GM06990 (cell line): ENCODE data around the gene CILP.

Experiments
- DNase-seq: peaks from one replicate; pipeline ENCODE4 v3.0.0-alpha.2; 2011; ENCODE audit not compliant: insufficient read length; ENCODE audit errors: extremely low read depth
- H3K27me3 ChIP-seq: replicated peaks from 2 replicates; pipeline ENCODE4 v1.6.0; 2011; ENCODE audit warnings: low read length; ENCODE audit not compliant: control insufficient read depth, insufficient read depth
- H3K36me3 ChIP-seq: 2 replicates; pipeline ENCODE4 v1.5.1; 2011; ENCODE audit warnings: low read length; ENCODE audit not compliant: control insufficient read depth, insufficient read depth
- H3K4me3 ChIP-seq: replicated peaks from 2 replicates; pipeline ENCODE4 v1.5.1; 2011; ENCODE audit warnings: low read depth, mild to moderate bottlenecking, control low read depth, low read length
- CTCF ChIP-seq: IDR thresholded peaks from 2 replicates; pipeline ENCODE4 v1.5.1; 2011; ENCODE audit warnings: low read length, control low read depth, mild to moderate bottlenecking, inconsistent platforms; ENCODE audit not compliant: insufficient read depth, poor library complexity, severe bottlenecking

The CILP gene

DNA sequence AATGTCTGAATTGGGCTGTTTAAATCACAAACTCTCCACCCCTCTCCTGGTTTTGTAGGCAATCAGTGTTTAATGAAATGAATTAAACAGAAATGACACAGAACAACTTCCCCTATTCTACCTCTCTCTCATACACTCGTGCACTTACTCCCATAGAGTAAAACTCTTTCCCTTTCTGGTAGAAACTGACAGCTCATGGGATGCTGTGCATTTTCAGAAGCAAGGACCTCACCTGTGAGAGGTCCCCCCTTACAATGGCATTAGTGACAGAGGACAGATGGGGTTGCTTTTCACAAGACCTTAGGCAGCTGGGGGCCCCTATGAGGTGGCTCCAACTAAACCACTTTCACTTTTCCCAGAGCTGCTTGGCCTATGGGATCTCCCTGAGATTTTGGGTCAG is 43.5 kb upstream of the CILP start:
- H3K36me3 ChIP-seq = no peaks in the 10 kb centered on the region; the same call in none of the 2 replicates
- no peaks in the 10 kb centered on the region for H3K27me3 ChIP-seq
- TF ChIP-seq CTCF = no peak
- no peak overlapping the region for H3K4me3 ChIP-seq
- DNase-seq = no peak

DNA sequence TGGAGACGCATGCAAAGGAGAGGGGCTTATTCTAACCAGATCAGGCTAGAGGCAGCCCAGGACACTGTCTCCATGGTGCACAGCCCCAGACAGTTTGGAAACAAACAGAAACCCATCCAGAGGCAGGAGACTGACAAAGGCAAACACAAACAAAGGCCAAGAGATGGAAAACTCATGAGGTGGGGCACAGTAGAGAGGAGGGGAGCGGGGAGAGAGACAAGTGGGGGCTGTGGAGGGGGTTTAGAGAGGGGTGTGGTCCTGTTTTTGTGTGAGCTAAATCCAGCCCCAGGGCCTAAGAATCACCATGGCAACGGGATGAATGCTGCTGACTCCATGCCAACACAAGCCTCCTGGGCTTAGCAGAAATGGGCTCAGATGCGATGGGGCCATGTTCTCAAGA is 43.1 kb upstream of the CILP start:
- TF ChIP-seq CTCF = no peak
- Histone ChIP-seq H3K27me3 (no peaks in the 10 kb centered on the region), H3K36me3 (no peaks in the 10 kb centered on the region; the same call in none of the 2 replicates), H3K4me3 (no peak overlapping the region)
- no peak for DNase-seq

- no peaks in the 10 kb centered on the region for H3K36me3 ChIP-seq
- peak; percentile 32 for DNase-seq
- H3K27me3 ChIP-seq = no peaks in the 10 kb centered on the region
- no peak for TF ChIP-seq CTCF
- H3K4me3 ChIP-seq = no peak overlapping the region
These were observed 38.4 kb upstream of the CILP start for GRCh38 chr15:65249641-65250040.

GRCh38 chr15:65248511-65249255 is 37.4 kb upstream of the CILP start:
- Histone ChIP-seq H3K36me3 (no peaks in the 10 kb centered on the region), H3K4me3 (no peak overlapping the region), H3K27me3 (no peaks in the 10 kb centered on the region)
- DNase-seq = no peak
- TF ChIP-seq CTCF = no peak

DNA sequence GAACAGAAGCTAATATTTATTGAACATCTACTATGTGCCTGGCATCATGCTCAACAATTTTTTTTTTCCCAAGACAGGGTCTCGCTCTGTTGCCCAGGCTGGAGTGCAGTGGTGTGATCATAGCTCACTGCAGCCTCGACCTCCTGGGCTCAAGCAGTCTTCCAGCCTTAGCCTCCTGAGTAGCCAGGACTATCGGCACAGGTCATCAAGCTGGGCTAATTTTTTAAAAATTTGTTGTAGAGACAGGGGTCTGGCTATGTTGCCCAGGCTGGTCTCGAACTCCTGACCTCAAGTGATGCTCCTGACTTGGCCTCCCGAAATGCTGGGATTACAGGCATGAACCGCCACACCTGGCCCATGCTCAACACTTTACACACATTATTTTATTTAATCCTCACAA is 35.7 kb upstream of the CILP start:
- no peak for TF ChIP-seq CTCF
- H3K27me3 ChIP-seq = no peaks in the 10 kb centered on the region
- no peak for DNase-seq
- H3K4me3 ChIP-seq = no peak overlapping the region
- H3K36me3 ChIP-seq = no peaks in the 10 kb centered on the region
